HG03060 (cell line): Measurements from ENCODE around the gene DICER1.
"Not testable (repeated sequence)": the region's sequence is repeated elsewhere in the genome, so short reads cannot be mapped to it uniquely, and the experiment has no call there.

Experiments
- ATAC-seq: cut with Tn5 transposase; IDR thresholded peaks from one replicate; pipeline ENCODE4 v1.9.1; 2021; ENCODE audit warnings: low read depth, moderate number of reproducible peaks; ENCODE audit not compliant: unreplicated experiment

DICER1 gene

DNA sequence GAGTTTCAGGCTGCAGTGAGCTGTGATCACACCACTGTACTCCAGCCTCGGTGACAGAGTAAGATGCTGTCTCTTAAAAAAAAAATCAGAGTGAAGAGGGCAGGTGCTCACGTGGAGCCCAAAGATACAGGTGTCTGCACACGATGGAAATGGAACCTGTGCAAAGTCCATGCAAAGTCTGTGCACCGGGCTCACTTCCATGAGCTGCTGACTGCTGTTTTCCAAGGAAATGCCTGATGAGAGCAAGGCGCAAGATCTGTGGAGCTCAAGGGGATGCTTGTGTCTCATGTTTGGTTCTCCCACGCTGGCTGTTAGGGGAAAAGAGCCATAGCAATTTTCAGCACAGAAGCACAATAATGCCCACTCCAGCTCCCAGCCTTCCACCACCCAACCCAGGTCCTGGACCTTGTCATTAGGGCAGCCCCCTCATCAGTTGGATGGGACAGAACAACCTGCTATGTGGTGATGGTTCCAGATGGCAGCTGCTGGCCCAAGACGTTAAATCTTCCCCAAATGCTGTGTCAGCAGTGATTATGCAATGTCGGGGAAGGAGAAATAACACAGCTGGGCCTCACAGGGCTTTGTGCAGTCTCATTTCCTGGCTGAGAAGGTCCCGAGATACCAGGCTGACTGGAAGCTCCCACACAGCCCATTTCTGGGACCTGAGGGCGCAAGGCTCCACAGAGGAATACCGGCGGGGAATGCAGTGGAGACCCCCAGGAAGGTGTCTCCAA is 27.9 kb upstream of the DICER1 start:
- ATAC-seq = no peak

DNA sequence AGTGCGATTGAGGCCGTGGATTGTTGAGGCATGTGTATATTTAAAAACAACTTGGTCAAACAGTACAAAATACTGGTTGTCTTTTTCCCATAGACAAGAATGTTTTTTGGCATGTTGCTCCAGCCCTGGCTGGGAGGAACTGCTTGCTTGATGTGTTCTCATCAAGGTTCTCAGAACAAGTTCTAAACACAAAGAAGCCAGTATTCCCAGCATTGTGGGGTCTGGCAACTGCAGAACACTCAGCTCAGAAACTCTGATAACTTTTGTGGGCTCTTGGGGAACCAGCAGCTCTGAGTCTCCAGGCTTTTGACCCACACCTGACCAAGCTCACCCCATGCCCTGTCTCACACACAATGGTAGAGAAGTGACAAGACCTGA is 27.1 kb upstream of the DICER1 start:
- ATAC-seq = no peak

DNA sequence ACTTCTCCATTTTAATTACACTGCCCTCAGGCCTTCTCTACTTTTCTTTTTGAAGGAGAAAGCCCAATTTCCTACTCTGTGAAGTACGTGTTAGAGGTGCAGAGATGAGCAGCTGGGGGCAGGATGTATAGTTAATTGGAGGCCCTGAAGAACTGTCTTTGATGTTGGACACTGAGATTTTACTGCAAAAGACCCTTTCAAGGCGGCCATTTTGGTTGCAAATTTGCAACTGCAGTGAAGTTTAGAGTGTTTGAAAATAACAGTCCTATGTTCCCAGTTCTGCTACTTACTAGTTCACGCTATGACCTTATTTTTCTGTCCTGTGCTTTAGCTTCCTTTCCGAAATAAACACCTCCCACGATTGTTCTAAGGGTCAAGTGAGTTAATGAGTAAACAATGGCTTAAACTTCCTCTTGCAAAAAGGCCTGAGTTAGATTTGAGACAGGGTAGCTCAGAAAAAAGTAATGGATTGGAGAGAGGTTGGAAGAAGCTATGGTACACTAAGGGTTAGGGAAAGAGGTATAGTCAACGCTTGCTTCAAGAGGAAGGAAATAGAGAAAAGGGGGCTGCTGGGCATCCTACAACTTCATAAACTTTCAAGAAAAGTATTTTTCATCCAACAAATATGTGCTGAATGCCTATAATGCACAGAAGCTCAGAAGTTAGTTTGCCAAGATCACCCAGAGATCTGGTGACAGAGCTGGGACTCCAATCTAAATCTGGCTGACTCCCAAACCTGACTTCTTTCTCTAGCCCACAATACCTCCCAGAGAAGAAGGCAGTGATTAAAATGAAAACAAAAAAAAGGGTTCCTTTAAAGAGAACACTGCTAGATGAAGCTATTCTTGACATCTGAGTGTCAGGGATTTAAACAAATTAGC is 26.4 kb upstream of the DICER1 start:
- ATAC-seq = peak; percentile 67

- no peak for ATAC-seq
Observed at GRCh38 chr14:95183082-95183481, 25.8 kb upstream of the DICER1 start.

GRCh38 chr14:95182379-95182778 is 25.1 kb upstream of the DICER1 start:
- no peak for ATAC-seq

DNA sequence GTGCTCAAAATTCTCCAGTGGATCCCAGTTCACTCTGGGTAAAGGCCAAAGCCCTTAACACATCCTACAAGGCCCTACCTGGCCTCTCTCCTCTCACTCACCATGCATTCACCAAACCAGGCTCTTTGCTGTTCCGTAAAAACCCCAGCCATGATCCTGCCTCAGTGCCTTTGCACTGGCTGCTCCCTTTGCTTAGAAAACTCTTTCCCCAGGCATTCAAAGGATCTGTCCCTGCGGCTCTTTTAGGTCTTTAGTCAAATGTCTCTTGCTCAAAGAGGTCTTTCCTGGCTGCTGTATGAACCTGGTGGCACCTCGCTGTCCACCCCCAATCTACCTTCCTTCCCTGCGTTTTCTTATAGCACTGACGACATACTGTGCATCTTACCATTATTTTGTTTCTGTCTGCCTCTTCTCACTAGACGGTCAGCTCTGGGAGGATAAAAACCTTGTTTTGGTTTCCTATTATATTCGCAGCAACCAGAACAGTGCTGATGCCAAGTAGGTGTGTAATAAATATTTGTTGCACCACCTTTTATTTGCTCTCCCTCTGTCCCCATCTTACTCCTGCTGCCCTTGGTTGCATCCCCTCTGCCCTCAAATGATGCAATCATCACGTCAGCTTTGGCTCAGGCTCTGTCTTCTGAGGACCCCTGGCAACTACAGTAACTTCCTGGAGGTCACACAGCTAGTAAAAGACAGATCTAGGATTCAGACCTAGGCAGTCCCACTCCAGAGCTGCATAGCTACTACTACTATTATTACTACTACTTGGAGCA is 23.8 kb upstream of the DICER1 start:
- ATAC-seq = no peak

GRCh38 chr14:95175670-95176069 is 18.3 kb upstream of the DICER1 start:
- ATAC-seq = not testable (repeated sequence)

- no peak for ATAC-seq
Observed at GRCh38 chr14:95174184-95174792, 17.0 kb upstream of the DICER1 start.

GRCh38 chr14:95173518-95173917 is 16.2 kb upstream of the DICER1 start:
- ATAC-seq = no peak

DNA sequence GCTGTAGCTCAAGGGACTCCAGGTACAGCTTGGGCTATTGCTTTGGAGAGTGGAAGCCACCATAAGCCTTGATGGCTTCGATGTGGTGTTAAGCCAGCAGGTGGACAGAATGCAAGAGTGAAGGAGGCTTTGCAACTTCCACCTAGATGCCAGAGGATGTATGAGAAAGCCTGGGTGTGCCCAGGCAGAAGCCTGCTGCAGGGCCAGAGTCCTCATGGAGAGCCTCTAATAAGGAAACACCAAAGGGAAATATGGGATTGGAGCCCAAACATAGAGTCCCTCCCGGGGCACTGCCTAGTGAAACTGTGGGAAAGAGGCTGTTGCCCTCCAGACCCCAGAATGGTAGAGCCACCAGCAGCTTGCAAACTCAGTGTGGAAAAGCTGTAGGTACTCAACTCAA is 9.8 kb upstream of the DICER1 start:
- no peak for ATAC-seq

GRCh38 chr14:95165517-95165916 is 8.2 kb upstream of the DICER1 start:
- no peak for ATAC-seq

- no peak for ATAC-seq
Observed at GRCh38 chr14:95164506-95164905, 7.2 kb upstream of the DICER1 start.

GRCh38 chr14:95163666-95164065 is 6.3 kb upstream of the DICER1 start:
- ATAC-seq = no peak

DNA sequence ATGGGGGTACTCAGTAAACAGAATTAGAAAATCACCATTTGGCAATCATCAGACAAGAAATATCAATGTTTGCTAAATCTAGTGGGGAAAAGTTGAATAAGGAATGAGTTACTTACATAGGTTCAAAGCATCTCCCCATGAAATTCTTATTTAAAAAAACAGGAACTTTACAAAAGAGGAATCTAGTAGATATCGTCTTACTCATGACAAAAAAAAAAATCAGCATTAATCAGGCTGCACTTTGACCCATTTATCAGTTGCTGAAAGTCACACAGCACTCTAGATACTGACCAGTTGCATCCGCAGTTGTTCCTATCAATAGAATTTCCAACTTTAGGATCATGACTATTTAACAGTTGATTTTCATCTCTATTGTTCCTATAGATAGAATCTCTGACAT is 5.8 kb upstream of the DICER1 start:
- ATAC-seq = no peak

GRCh38 chr14:95162641-95163040 is 5.3 kb upstream of the DICER1 start:
- ATAC-seq = no peak

GRCh38 chr14:95157048-95157326 is 342 bp downstream of the DICER1 start:
- ATAC-seq = no peak

DNA sequence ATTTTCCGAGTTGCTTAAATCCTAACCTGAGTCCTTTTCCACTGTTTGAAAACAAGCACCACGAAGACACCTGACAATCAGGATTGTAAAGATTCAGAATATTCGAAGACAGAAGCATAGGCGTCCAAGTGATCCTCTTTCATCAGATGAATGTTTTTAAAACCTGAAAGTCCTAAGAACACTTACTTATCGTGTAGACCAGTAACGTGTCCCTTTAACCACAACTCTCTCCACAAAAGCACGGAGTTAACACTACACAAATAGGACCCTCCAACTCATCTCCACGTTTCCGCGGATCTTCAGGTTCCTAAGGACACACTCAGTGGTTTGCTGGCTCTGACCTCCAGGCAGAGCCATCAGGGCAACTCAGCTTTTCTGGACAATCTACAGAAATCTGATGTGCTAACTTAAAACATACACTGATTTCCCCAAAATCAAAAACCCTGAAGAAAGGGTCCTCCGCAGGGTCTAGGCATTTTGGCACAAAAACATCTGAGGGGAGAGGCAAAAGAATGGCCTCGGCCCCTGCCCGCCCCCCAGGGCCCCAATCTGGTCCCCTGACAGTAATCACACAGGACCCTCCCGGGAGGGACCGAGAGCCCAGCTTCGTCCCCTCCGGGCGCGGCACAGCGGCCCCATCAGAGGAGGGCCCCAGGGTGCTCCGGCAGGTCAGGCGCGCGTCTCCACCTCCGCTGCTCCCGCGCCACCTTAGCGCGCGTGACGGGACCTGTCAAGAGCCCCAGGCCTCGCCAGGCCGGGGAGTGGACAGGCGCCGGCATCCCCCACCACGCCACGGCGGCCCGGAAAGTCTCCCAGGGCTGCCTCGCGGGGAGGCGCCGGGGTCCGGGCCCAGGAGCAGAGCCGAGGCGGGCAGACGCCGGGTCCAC is 925 bp downstream of the DICER1 start:
- ATAC-seq = no peak

DNA sequence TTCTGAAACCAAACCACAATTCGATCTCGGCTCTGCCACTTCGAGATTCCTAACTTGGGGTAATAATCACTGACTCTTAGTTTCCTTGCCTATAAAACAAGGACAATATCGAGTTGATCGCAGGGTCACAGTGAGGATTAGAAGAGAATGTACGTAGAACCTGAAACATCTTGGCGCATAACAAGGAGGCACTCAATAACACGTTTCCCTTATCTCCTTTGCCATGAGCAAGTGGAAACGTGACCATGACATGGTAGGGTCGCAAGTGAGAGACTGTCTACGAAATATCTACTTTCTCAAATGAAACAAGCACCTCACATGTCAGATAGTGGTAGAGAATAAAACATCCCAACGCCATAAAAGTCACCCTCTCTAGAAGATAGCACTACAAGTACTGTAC is 2.3 kb downstream of the DICER1 start:
- ATAC-seq = no peak

- no peak for ATAC-seq
Observed at GRCh38 chr14:95153866-95154265, 3.5 kb downstream of the DICER1 start.

- ATAC-seq = no peak
Observed at GRCh38 chr14:95151561-95151960, 5.8 kb downstream of the DICER1 start.
